HG02642 (cell line): ENCODE measurements around the gene ADGRF1.

Experiments
- ATAC-seq: cut with Tn5 transposase; IDR thresholded peaks from one replicate; pipeline ENCODE4 v1.9.1; 2021; ENCODE audit warnings: mild to moderate bottlenecking; ENCODE audit not compliant: unreplicated experiment, poor library complexity

ADGRF1 gene

DNA sequence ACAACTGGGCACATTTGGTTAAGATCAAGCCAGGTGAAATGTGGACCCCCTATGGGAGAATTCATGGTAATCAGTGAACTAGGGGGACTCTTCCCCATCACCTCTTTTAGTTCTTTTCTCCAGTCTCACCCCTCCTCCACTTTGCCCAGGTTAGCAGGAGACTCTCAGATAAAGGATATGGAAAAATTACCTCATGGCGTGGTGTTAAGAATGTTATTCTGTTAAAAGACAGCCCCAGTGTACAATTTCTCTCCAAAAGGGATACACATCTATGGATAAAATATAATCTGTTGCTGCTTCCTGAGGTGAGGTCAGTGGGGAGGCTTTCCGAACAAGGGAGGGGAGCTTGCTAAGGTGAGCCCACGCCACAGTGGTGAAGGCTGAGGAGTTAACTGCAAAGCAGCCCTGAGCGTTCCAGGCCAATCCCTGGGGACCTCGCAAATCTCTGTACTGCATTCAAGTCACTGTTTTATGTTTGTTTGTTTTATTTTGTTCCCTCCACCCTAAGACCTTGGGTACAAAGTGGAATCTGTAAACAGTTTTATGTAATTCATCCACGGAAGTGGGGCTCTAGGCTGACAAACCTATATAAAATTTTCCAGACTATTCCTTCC lies 52.0 kb downstream of the ADGRF1 start:
- ATAC-seq, result no peak

- no peak for ATAC-seq
These were observed 52.7 kb downstream of the ADGRF1 start for GRCh38 chr6:46989398-46989797.

GRCh38 chr6:46985943-46986342 lies 56.2 kb downstream of the ADGRF1 start:
- ATAC-seq, result no peak

GRCh38 chr6:46983007-46983411 lies 59.1 kb downstream of the ADGRF1 start:
- no peak for ATAC-seq

DNA sequence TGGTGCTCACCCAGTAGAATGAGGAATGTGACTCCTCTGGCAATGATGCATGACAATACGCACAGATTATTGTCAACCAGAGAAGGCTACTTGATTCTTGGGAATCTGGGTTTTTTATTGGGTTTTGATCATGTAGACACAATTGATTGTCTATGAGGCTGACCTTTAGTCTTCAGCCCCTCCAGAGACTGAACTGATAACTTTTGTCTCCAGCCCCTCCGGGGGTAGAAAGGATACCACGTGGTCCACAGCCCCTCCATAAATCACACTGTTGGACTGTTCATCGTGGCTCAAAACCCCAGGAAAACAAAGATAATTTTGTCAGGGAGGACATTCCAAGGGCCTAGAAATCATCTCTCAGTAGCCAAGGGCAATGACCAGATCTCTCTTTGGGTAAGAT lies 62.9 kb downstream of the ADGRF1 start:
- no peak for ATAC-seq

DNA sequence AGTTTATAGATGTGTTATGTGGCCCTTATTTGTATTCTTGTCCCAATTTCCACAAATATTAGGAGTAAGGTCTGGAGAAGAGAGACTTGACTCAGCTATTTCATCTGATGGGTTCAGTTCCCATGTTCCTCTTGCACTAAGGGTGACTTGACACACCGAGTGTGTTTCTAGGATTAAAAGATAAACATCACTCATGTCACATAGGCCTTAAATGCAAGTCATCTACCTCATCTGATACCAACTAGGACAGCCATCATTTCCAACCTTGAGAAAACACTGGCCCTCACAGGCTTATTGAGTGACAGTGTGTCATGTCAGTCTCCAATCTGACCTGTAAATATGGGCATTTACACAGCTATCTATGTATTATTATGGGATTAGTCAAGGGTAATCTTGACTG lies 67.3 kb downstream of the ADGRF1 start:
- ATAC-seq, result no peak

- no peak for ATAC-seq
These were observed 69.1 kb downstream of the ADGRF1 start for GRCh38 chr6:46973029-46973428.

DNA sequence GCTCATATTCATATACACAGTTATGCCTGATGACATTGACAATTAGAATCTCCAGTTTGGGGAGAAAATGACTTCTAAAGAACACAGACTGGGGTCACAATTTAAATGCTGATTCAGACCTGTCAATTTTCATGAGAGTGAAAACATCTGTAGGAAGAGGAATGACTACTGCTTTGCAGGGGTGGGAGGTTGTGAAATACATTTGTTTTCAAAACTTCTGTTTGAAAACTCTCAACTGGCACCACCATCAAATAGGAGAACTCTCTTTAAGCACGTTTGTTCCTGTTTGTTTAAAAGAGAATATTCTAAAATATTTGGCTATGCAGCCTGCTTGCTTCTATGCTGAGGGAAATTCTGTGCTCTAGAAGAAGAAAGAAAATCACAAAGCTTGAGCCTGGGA lies 69.6 kb downstream of the ADGRF1 start:
- no peak for ATAC-seq

- ATAC-seq, result no peak
These were observed 72.9 kb downstream of the ADGRF1 start for GRCh38 chr6:46969206-46969605.

DNA sequence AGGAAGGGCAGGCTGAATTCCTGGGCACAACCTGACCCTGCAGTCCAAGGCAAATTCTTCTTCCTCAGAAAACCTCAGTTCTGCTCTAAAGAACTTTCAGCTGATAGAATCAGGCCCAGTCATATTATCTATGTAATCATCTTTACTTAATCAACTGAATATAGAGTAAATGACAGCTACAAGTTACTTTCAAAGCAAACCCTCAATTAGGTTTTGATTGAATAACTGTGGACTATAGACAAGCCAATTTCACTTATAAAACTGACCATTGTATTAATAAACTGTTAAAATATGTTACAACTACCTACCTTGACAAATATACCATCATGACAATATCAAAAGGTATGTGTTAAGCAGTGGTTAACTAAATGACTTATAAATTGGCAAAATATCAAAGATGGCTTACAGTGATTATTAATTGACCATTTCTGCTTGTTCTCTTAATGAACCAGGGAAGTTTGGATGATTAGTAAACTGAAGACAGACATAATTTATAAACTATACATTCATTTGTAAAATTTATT lies 74.2 kb downstream of the ADGRF1 start:
- no peak for ATAC-seq

- ATAC-seq, result no peak
These were observed 77.2 kb downstream of the ADGRF1 start for GRCh38 chr6:46964716-46965519.

DNA sequence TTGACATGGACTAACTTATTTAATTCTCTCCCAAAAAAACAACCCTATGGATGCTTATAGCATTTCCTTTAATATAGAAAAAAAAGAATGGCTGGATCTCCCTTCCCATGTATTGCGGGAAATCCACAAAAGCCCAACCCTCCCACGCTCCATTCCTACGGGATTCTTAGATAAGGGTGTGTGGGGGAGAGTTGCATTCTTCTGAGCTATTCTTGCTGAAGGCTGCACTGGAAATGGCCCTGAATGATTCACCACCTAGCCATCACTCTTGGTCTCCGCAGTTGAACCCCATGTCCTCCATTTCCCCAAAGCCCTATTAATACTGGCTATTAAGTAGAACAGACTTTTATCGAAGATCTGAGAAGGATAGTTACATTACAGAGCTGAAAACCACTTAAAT lies 78.5 kb downstream of the ADGRF1 start:
- no peak for ATAC-seq

DNA sequence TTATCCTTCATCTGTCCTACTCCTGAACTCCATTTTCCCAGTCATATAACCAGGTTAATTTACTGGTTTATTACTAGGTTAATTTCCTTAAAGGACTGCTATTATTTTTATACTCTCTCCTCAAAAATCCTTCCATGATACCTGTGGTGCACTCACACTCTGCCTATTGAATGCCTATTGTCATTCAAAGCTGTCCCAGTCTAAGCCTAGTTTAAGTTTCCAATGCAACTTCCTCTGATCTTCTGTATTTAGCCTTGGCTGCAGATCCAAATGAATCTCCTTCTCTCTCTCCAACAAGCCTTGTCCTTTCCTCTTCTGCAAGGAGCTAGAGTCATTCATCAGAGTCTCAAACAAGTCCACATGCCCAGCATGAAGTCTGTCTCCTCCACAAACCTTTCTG lies 79.1 kb downstream of the ADGRF1 start:
- ATAC-seq, result no peak

- no peak for ATAC-seq
These were observed 80.4 kb downstream of the ADGRF1 start for GRCh38 chr6:46961711-46962110.

GRCh38 chr6:46961232-46961631 lies 80.9 kb downstream of the ADGRF1 start:
- ATAC-seq, result no peak

GRCh38 chr6:46959419-46959818 lies 82.7 kb downstream of the ADGRF1 start:
- no peak for ATAC-seq

DNA sequence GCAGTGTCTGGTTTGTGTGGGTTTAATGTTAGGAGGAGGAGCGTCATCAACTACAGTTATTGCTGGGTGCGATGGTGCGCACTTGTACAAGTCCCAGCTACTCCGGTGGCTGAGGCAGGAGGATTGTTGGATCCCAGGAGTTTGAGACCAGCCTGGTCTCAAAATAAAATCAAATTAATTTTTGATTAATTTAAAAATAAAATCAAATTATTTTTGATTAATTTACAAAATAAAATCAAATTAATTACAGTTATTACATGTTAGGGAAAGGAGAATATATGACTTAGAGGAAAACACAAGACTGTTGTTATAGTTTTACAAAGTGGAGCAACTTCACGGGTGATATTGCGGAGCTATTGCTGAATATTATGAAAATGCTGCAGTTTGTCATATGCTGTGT lies 85.7 kb downstream of the ADGRF1 start:
- ATAC-seq, result no peak

DNA sequence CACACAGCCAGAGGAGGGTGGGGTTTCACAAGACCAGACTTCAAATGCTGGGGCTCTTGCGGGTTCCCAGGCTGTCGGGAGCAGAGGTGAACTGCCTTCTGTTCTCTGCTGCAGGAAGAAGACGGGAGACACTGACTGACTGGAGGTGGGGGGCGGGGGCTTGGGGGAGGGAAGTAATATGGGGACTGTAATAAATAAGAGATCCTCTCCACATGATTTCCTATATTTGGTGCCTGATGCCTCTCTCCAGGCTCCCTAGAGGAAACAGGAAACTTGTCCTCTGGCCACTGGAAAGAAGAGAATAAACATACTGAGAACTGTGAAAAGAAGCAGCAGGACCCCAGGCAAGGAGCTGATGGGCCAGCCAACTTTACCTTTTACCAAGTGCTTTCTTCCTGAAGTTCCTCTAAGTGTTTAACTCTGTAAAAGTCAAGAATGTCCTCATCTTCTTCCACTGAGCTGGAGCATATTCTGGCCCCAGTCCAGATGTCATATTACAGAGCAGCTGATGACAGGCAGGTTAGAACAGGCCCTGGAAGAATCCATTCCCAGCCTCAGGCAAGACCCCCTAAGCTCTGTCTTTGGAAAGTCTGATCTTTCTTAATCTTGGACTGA lies 87.2 kb downstream of the ADGRF1 start:
- ATAC-seq, result no peak

GRCh38 chr6:46953921-46954320 lies 88.2 kb downstream of the ADGRF1 start:
- ATAC-seq, result no peak

- no peak for ATAC-seq
These were observed 92.4 kb downstream of the ADGRF1 start for GRCh38 chr6:46949632-46950280.

GRCh38 chr6:46948699-46949098 lies 93.4 kb downstream of the ADGRF1 start:
- ATAC-seq, result no peak
